Natural killer cell treated with Interleukin-12 subunit alpha and Interleukin-12 subunit beta and Interleukin-15 and Interleukin-18, amount 100 ng/mL, for 72 hours (primary cell): ENCODE measurements around the gene RNF111. TPM values are rescaled to one million over a fixed set of nuclear protein-coding genes. Genes with fewer than 3 reads are reported as not detected.
"Not testable (repeated sequence)": the region's sequence is repeated elsewhere in the genome, so short reads cannot be mapped to it uniquely, and the experiment has no call there.

Experiments used
- ATAC-seq, 2 donors: fragments of 150-1000 bp; cut with Tn5 transposase in 1 of 2; sonication (Bioruptor Pico), chemical (Tn5 transposase) in 1 of 2; 2 replicates each; pipeline ENCODE4 v1.10.0; 2021
- DNase-seq: peaks from one replicate; pipeline ENCODE4 v3.0.0; 2022; ENCODE audit warnings: low spot score
- H3K27ac Mint-ChIP-seq, 2 donors: 1 replicate in 1 of 2; 2 replicates in 1 of 2; pipeline ENCODE4 v1.8.0; 2022; ENCODE audit warnings: mixed read lengths in 2 of 2, mild to moderate bottlenecking in 1 of 2, moderate library complexity in 1 of 2
- H3K27me3 Mint-ChIP-seq, 2 donors: 1 replicate in 1 of 2; 2 replicates in 1 of 2; pipeline ENCODE4 v1.8.0; 2022; ENCODE audit warnings: mixed read lengths in 2 of 2
- H3K36me3 Mint-ChIP-seq: one replicate; pipeline ENCODE4 v1.8.0; 2022; ENCODE audit warnings: mixed read lengths
- H3K4me1 Mint-ChIP-seq, 2 donors: 1 replicate in 1 of 2; 2 replicates in 1 of 2; pipeline ENCODE4 v1.8.0; 2022; ENCODE audit warnings: low read depth in 2 of 2, mixed read lengths in 2 of 2, mild to moderate bottlenecking in 1 of 2
- H3K4me3 Mint-ChIP-seq: one replicate; pipeline ENCODE4 v1.8.0; 2022; ENCODE audit warnings: mixed read lengths
- H3K9me3 Mint-ChIP-seq: 2 replicates; pipeline ENCODE4 v1.8.0; 2022; ENCODE audit warnings: mixed read lengths
- total RNA-seq, 2 donors: library from RNA; stranded (reverse); gene quantifications; one replicate each; pipeline ENCODE4 v1.2.3, GENCODE V29; 2022

Gene RNF111
- total RNA-seq, 2 donors from 2014 or later = 43.5 to 57.7 TPM

GRCh38 chr15:59104912-59105732, 117.7 kb downstream of the RNF111 start, which contains the start of gene CCNB2:
Gene CCNB2, plus strand, starts transcription at chr15:59105146. Its CDS starts 123 bp downstream, at chr15:59105269.
- no peaks in the 10 kb centered on the region for H3K9me3 Mint-ChIP-seq
- peak; percentile 99 to 100 for ATAC-seq
- peaks cover 9 to 16% of the 10 kb centered on the region in 2 donors for H3K4me1 Mint-ChIP-seq
- H3K36me3 Mint-ChIP-seq = peaks cover 5% of the 10 kb centered on the region
- H3K27me3 Mint-ChIP-seq = no peaks in the 10 kb centered on the region
- H3K27ac Mint-ChIP-seq = peak within 1 kb of the TSS; percentile 94 to 96
- H3K4me3 Mint-ChIP-seq = peak within 1 kb of the TSS; percentile 99
- peak; percentile 87 for DNase-seq

GRCh38 chr15:59105854-59106253, 118.4 kb downstream of the RNF111 start:
- ATAC-seq (no peak), DNase-seq (no peak)
- Mint-ChIP-seq H3K36me3 (peaks cover 5% of the 10 kb centered on the region), H3K9me3 (no peaks in the 10 kb centered on the region), H3K4me3 (peak overlapping the region; percentile 99), H3K27ac (peak overlapping the region; percentile 94 to 96), H3K27me3 (no peaks in the 10 kb centered on the region), H3K4me1 (peaks cover 9 to 16% of the 10 kb centered on the region in 2 donors)

GRCh38 chr15:59111251-59111650, 123.8 kb downstream of the RNF111 start:
- Mint-ChIP-seq H3K27me3 (no peaks in the 10 kb centered on the region), H3K4me1 (no peaks in the 10 kb centered on the region), H3K9me3 (no peaks in the 10 kb centered on the region), H3K27ac (no peak overlapping the region), H3K4me3 (no peak overlapping the region), H3K36me3 (peaks cover 5% of the 10 kb centered on the region)
- no peak for ATAC-seq
- no peak for DNase-seq

- DNase-seq (no peak), ATAC-seq (no peak)
- H3K27me3 Mint-ChIP-seq = no peaks in the 10 kb centered on the region
- H3K36me3 Mint-ChIP-seq = no peaks in the 10 kb centered on the region
- H3K4me3 Mint-ChIP-seq = no peak overlapping the region
- no peaks in the 10 kb centered on the region for H3K4me1 Mint-ChIP-seq
- no peak overlapping the region for H3K27ac Mint-ChIP-seq
- H3K9me3 Mint-ChIP-seq = no peaks in the 10 kb centered on the region
These were observed 127.6 kb downstream of the RNF111 start for GRCh38 chr15:59115047-59115446.

GRCh38 chr15:59116141-59116540, 128.7 kb downstream of the RNF111 start:
- Mint-ChIP-seq H3K36me3 (no peaks in the 10 kb centered on the region), H3K9me3 (no peaks in the 10 kb centered on the region), H3K27ac (no peak overlapping the region), H3K27me3 (no peaks in the 10 kb centered on the region), H3K4me3 (no peak overlapping the region), H3K4me1 (no peaks in the 10 kb centered on the region)
- ATAC-seq (no peak), DNase-seq (no peak)

GRCh38 chr15:59116771-59117170, 129.3 kb downstream of the RNF111 start:
- Mint-ChIP-seq H3K27me3 (no peaks in the 10 kb centered on the region), H3K36me3 (no peaks in the 10 kb centered on the region), H3K4me1 (no peaks in the 10 kb centered on the region), H3K4me3 (no peak overlapping the region), H3K27ac (no peak overlapping the region), H3K9me3 (no peaks in the 10 kb centered on the region)
- DNase-seq = no peak
- ATAC-seq = no peak

GRCh38 chr15:59119625-59120024, 132.2 kb downstream of the RNF111 start:
- ATAC-seq (no peak), DNase-seq (no peak)
- Mint-ChIP-seq H3K27ac (no peak overlapping the region), H3K27me3 (no peaks in the 10 kb centered on the region), H3K4me1 (no peaks in the 10 kb centered on the region), H3K36me3 (no peaks in the 10 kb centered on the region), H3K9me3 (no peaks in the 10 kb centered on the region), H3K4me3 (no peak overlapping the region)

GRCh38 chr15:59120937-59121336, 133.5 kb downstream of the RNF111 start:
- H3K27ac Mint-ChIP-seq = no peak overlapping the region
- no peaks in the 10 kb centered on the region for H3K27me3 Mint-ChIP-seq
- DNase-seq = no peak
- H3K9me3 Mint-ChIP-seq = no peaks in the 10 kb centered on the region
- peaks cover 5% of the 10 kb centered on the region for H3K36me3 Mint-ChIP-seq
- no peak overlapping the region for H3K4me3 Mint-ChIP-seq
- ATAC-seq = no peak
- no peaks in the 10 kb centered on the region for H3K4me1 Mint-ChIP-seq

GRCh38 chr15:59124261-59124660, 136.8 kb downstream of the RNF111 start:
- no peak overlapping the region for H3K27ac Mint-ChIP-seq
- peaks cover 4 to 5% of the 10 kb centered on the region in 2 donors for H3K4me1 Mint-ChIP-seq
- no peaks in the 10 kb centered on the region for H3K27me3 Mint-ChIP-seq
- H3K36me3 Mint-ChIP-seq = peaks cover 21% of the 10 kb centered on the region
- no peak for ATAC-seq
- no peak overlapping the region for H3K4me3 Mint-ChIP-seq
- DNase-seq = no peak
- peaks cover 3% of the 10 kb centered on the region for H3K9me3 Mint-ChIP-seq

GRCh38 chr15:59125683-59126082, 138.2 kb downstream of the RNF111 start:
- not testable (repeated sequence) for H3K4me3 Mint-ChIP-seq, DNase-seq, H3K27ac Mint-ChIP-seq, H3K9me3 Mint-ChIP-seq, ATAC-seq, H3K27me3 Mint-ChIP-seq, H3K4me1 Mint-ChIP-seq
- H3K36me3 Mint-ChIP-seq = peaks cover 33% of the 10 kb centered on the region

- not testable (repeated sequence) for H3K4me1 Mint-ChIP-seq, H3K9me3 Mint-ChIP-seq, H3K27ac Mint-ChIP-seq, DNase-seq, H3K27me3 Mint-ChIP-seq, ATAC-seq, H3K4me3 Mint-ChIP-seq
- H3K36me3 Mint-ChIP-seq = peaks cover 33% of the 10 kb centered on the region
These were observed 139.8 kb downstream of the RNF111 start for GRCh38 chr15:59127255-59127654.

GRCh38 chr15:59131456-59131855, 144.0 kb downstream of the RNF111 start:
- Mint-ChIP-seq H3K36me3 (peaks cover 23% of the 10 kb centered on the region), H3K27me3 (no peaks in the 10 kb centered on the region), H3K4me1 (peaks cover 4 to 5% of the 10 kb centered on the region in 2 donors), H3K4me3 (no peak overlapping the region), H3K27ac (no peak overlapping the region), H3K9me3 (peaks cover 3% of the 10 kb centered on the region)
- no peak for DNase-seq
- ATAC-seq = no peak

- ATAC-seq (no peak), DNase-seq (no peak)
- Mint-ChIP-seq H3K4me1 (peaks cover 4 to 5% of the 10 kb centered on the region in 2 donors), H3K27ac (no peak overlapping the region), H3K4me3 (no peak overlapping the region), H3K9me3 (peaks cover 3% of the 10 kb centered on the region), H3K36me3 (peaks cover 23% of the 10 kb centered on the region), H3K27me3 (no peaks in the 10 kb centered on the region)
These were observed 144.6 kb downstream of the RNF111 start for GRCh38 chr15:59131969-59132562.

- Mint-ChIP-seq H3K4me3 (no peak overlapping the region), H3K36me3 (peaks cover 15% of the 10 kb centered on the region)
These were observed 146.5 kb downstream of the RNF111 start for GRCh38 chr15:59133929-59134427.

More at GRCh38 chr15:59133929-59134427, 146.5 kb downstream of the RNF111 start:
- Mint-ChIP-seq H3K27me3 (no peaks in the 10 kb centered on the region), H3K9me3 (no peaks in the 10 kb centered on the region), H3K4me1 (peaks cover 7 to 9% of the 10 kb centered on the region in 2 donors), H3K27ac (no peak overlapping the region)
- DNase-seq (no peak), ATAC-seq (no peak)
